ENCODE measurements around the gene TASP1. TPM values are rescaled to one million over a fixed set of nuclear protein-coding genes. Genes with fewer than 3 reads are reported as not detected.

Gene TASP1
- total and polyA plus RNA-seq, 10 of the 15 experiments (the other 5 are each of a cell fraction or from before 2014, with no cell fraction given): 7.4 to 17.8 (median 10.5) TPM

- TF ChIP-seq BCLAF1 (IDR thresholded peaks at IDR 0.05) (no peak), BACH1 (IDR thresholded peaks at IDR 0.05; ENCODE audit: borderline replicate concordance) (no peak), IKZF2 (IDR thresholded peaks at IDR 0.05) (peak; percentile 69; a peak in 2 of 4 replicates), ATF7 (IDR thresholded peaks at IDR 0.05; ENCODE audit: low read depth) (no peak), CUX1 (IDR thresholded peaks at IDR 0.05; ENCODE audit: insufficient replicate concordance, low read depth, low read length) (no peak), NFYB (IDR thresholded peaks at IDR 0.05; ENCODE audit: insufficient read depth, low read depth, low read length) (no peak), RUNX3 (IDR thresholded peaks at IDR 0.05; ENCODE audit: low read length) (peak; percentile 64; the same call in 1 of the 2 replicates), MEF2A (IDR thresholded peaks at IDR 0.05; ENCODE audit: insufficient read depth, low read depth, low read length) (no peak), ZNF24 (IDR thresholded peaks at IDR 0.05) (no peak), NFXL1 (IDR thresholded peaks at IDR 0.05; ENCODE audit: borderline replicate concordance) (no peak), ZNF622 (IDR thresholded peaks at IDR 0.05) (no peak), RELB (IDR thresholded peaks at IDR 0.05; ENCODE audit: low read depth) (peak; percentile 57; the same call in 1 of the 2 replicates), PKNOX1 (IDR thresholded peaks at IDR 0.05) (no peak), NR2F1 (conservative IDR thresholded peaks at IDR 0.05) (no peak), RBBP5 (conservative IDR thresholded peaks at IDR 0.05) (no peak), IKZF1 (conservative IDR thresholded peaks at IDR 0.05) (peak; percentile 65; the same call in 1 of the 2 replicates), KDM1A (IDR thresholded peaks at IDR 0.05; ENCODE audit: borderline replicate concordance) (no peak), MTA2 (IDR thresholded peaks at IDR 0.05; ENCODE audit: low read depth) (peak; percentile 67; the same call in 1 of the 2 replicates)
Observed at GRCh38 chr20:13384132-13384531, 254.6 kb downstream of the TASP1 start (continued).

All from GM12878 (cell line).